GM12892 (cell line): Measurements from ENCODE around the gene NDST1.

Experiments
- POLR2A ChIP-seq: IDR thresholded peaks from 2 replicates; pipeline ENCODE4 v1.6.1; 2011; ENCODE audit warnings: low read depth, low read length, control low read depth
- POLR2AphosphoS5 ChIP-seq: IDR thresholded peaks from 2 replicates; pipeline ENCODE4 v1.6.1; 2011; ENCODE audit warnings: low read depth, low read length, control low read depth
- TAF1 ChIP-seq: IDR thresholded peaks from 2 replicates; pipeline ENCODE4 v1.6.1; 2011; ENCODE audit warnings: low read depth, mild to moderate bottlenecking, control low read depth, low read length, borderline replicate concordance

- TF ChIP-seq POLR2AphosphoS5 (no peak), TAF1 (no peak), POLR2A (no peak)
Observed at GRCh38 chr5:150484964-150485692, 22.8 kb upstream of the NDST1 start.
